HPDE6-E6E7 (cell line): Measurements from ENCODE around the gene PIP5K1A.
A peak's percentile ranks its signal among the peaks of the same experiment; 100 is the strongest.
"Not testable (repeated sequence)": the region's sequence is repeated elsewhere in the genome, so short reads cannot be mapped to it uniquely, and the experiment has no call there.

Source experiments
- DNase-seq: peaks from one replicate; pipeline ENCODE4 v3.0.0; 2011; ENCODE audit warnings: missing footprints; ENCODE audit errors: extremely low spot score

Gene PIP5K1A

DNA sequence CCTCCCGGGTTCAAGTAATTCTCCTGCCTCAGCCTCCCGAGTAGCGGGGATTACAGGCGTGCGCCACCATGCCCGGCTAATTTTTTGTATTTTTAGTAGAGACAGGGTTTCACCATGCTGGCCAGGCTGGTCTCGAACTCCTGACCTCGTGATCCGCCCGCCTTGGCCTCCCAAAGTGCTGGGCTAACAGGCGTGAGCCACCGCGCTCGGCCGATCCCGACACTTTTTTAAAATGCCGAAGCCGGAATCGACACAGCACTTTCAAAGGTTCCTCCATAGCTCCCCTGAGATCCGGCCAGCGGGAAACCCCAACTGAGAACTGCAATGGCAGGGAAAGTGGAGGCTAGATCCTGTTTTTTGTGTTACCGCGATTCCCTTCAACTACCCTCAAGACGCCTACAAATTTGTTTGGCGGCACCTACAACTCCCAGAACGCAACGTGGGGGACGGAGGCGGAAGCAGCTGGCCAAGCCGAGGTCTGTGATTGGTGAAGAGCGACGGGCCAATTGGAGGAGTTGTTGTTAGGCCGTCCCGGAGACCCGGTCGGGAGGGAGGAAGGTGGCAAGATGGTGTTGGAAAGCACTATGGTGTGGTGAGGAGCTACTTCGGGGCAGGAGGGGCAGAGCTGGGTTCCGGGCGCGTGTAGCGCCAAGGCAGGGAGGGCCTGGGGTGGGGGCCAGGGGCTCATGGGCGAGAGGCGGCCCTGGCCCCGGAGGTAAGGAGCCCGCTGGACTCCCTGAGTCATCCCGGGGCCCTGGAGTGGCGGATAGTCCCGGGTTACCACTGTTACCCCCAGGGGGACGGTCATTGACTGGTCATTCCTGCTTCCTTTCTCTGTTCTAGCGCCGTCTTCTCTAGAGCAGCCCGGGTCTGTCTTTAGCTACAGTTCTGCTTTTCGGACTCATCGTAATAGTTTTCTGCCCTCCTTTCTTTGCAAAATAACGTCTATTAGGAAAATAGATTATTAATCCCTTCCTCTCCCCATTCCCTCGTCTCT, 56.2 kb downstream of the PIP5K1A start, which contains the start of gene PSMD4:
TSS of gene PSMD4 (plus strand) at position 518 of the 997 bp plus-strand sequence. CDS start at position 567, 49 bp downstream.
- DNase-seq: peak; percentile 99

DNA sequence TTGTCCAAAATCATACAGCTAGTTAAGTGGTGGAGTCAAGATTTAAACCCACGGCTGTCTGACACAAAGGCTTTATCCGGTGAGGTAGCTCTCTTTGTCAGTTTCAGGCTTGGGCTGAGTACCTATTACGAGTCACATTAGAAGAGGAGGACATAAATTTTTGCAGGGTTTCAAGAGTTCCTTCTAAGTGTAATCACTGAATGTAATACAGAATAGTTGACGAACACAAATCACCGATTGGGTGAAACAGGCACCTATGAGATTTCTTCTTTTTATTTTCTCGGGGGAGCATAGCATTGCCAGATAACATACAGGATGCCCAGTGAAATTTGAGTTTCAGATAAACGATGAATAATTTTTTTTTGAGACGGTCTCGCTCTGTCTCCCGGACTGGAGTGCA, 57.0 kb downstream of the PIP5K1A start:
- no peak for DNase-seq

DNA sequence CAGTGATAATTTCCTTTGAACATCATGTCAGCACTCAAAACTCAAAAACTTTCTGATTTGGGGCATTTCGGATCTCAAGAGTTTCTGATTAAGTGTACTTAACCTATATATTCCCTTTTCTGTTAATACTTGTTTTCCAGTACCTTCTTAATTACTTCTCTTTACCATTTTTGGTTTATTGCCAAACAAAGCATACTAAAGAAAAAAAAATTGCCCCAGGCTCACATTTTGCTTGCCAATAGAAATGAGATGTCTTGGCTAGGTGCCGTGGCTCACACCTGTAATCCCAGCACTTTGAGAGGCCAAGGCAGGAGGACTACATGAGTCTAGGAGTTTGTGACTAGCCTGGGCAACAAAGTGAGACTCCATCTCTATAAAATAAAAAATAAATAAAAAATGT, 61.0 kb downstream of the PIP5K1A start:
- no peak for DNase-seq

DNA sequence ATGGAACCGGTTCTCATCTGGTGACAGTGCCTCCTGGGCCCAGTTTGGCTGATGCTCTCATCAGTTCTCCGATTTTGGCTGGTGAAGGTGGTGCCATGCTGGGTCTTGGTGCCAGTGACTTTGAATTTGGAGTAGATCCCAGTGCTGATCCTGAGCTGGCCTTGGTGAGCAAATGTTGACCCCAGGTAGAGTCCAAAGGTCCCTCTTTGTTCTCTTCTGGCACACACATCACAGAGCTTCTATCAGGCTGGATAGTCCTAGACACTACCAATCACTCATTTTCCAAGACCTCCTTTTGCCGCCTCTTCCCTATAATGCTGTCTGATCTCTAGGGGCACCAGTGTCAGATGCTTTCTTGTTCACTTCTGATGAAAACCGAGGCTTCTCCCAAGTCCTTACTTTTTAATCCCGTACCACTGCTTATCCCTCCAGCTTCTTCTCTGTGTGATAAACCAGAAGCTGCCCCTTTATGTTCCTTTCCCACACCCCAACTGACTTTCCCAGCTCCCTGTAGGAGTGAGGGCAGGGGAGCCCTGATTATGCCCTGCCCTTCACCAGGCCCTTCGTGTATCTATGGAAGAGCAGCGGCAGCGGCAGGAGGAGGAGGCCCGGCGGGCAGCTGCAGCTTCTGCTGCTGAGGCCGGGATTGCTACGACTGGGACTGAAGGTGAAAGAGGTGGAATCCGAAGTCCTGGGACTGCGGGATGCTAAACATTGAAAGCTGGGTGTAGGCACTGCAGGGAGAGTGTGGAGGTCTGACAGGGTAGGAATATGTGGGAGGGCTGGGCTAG, 67.3 kb downstream of the PIP5K1A start:
- no peak for DNase-seq

DNA sequence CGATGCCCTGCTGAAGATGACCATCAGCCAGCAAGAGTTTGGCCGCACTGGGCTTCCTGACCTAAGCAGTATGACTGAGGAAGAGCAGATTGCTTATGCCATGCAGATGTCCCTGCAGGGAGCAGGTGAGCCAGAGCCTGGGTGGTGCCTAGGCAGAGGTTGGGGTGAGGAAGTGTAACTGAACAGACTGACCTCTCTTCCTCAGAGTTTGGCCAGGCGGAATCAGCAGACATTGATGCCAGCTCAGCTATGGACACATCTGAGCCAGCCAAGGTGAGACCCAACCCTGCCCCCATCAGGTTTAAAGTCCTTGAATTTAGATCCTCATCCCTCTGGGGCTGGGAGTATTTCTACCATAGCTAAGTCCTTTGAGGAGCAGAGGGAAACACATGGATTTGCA, 68.0 kb downstream of the PIP5K1A start:
- no peak for DNase-seq

DNA sequence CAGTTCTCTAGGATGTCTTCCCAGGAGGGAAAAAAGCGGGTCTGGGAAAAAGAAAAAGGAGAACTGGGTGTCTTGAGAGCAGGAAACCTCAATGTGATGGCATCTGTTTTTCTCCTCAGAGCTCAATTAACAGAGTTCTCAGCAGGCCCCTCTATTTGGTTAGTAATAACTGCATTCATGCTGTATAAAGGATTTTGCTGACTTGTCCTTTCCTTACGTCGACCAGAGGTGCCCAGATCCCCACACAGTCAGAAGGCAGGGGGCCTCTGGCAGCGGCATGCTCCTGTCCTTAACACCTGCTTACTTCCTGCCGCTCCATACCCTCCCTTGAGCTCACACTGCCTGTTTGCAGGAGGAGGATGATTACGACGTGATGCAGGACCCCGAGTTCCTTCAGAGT, 68.5 kb downstream of the PIP5K1A start:
- DNase-seq: no peak

DNA sequence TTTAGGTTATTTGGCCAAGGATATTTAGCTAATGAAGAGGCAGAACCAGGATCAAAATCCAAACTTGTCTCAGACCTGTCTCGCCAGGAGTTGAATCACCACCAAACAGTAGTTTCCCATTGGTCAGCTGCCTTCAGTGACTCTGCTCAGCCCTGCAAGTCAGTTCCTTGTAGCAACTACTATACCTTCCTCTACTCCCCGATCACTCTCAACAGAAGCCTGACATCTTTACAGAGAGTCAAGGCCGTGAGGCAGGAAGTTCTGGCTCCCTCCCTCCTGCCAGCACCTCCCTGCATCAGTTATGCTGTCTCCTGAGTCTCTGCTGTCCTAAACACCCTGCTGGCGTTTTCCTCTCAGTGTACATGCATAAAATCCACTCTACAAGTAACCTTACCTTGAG, 69.4 kb downstream of the PIP5K1A start:
- DNase-seq: peak; percentile 43

DNA sequence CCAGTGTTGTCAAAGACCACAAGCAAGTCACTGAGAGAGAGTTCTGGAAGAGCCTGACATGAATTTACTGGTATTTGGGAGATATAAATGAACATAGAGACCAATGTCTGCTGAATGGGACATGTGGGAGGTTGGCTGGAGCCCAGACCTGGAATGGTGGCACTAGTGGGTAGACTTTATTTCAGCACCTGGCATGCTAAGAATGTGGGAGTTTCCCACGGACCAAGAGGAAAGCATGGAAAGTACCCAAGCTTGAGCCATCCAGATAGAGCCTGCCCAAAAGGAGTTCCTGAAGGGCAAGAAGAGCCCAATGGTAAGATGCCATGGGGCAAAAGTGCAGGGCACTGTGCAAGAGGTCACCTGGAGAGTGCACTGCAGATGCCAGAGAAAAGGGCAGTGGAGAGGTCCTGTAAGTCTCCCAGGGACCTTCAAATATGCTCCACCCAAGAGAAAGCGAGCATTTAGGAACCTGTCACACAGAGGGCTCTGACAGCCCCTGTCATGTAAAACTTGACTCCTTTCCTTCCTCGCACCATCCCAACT, 75.6 kb downstream of the PIP5K1A start:
- no peak for DNase-seq

DNA sequence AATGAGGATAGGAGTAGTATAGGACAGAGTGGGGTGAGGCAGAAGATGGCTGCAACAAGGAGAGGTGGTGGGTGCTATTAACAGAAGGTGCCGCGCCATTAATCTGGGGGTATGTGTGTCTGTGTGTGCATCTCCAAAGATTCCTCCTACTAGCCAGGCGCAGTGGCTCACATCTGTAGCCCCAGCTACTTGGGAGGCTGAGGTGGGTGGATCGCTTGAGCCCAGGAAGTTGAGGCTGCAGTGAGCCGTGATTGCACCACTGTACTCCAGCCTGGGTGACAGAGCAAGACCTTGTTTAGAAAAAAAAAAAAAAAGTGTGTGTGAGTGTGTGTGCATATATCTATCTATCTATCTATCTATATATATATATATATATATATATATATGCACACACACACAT, 77.0 kb downstream of the PIP5K1A start:
- DNase-seq: not testable (repeated sequence)

DNA sequence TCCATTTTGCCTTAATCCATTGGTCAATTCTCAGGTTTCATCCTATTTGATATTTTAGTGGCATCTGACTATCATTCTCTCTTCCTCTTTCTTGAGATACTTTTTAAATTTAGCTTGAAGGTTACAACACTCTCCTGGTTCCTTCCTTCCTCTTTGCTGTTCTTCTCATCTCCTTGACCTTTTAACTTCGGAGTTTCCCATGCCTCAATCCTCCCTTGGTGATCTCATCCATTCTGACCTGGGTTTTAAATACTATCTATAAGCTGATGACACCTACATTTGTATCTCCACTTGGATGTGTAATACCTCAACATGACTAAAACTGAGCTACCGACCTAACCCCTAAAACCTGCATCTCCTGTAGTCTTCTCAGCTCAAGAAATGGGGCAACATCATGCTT, 78.9 kb downstream of the PIP5K1A start:
- DNase-seq: no peak

DNA sequence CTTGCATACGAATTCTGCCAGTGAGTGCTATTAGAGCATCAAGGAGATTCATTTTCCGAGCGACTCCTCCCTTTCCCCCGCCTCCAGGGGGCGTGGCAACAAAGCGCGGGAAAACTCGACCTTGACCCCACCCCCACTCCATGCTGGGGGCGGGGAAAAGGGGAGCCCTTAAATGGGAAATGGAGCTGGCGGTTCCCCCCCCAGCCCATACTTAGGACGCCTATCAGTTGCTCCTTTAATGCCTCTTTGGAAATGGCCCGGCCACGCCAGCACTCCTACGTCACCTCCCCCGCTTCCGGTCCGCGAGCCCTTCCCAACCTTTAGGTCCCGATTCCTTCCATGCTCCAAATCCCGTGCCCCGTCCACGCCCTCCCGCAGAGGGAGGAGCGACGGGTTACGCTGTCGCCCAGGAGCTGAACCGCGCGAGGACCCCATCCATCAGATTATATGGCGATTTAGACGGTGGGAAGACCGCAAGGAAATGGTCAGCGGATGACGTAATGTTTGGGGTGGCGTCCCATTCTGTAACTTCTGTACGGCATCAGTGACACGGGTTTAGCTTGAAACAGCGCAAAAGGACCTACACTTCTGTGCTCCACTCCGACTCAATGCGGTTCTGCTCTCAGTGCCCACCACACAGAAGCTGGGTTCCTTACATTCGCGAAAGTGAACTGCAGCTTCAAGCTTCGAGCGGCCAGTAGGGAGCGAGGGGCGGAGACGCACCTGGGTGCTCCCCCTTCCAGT, 83.0 kb downstream of the PIP5K1A start:
- DNase-seq: peak; percentile 84

DNA sequence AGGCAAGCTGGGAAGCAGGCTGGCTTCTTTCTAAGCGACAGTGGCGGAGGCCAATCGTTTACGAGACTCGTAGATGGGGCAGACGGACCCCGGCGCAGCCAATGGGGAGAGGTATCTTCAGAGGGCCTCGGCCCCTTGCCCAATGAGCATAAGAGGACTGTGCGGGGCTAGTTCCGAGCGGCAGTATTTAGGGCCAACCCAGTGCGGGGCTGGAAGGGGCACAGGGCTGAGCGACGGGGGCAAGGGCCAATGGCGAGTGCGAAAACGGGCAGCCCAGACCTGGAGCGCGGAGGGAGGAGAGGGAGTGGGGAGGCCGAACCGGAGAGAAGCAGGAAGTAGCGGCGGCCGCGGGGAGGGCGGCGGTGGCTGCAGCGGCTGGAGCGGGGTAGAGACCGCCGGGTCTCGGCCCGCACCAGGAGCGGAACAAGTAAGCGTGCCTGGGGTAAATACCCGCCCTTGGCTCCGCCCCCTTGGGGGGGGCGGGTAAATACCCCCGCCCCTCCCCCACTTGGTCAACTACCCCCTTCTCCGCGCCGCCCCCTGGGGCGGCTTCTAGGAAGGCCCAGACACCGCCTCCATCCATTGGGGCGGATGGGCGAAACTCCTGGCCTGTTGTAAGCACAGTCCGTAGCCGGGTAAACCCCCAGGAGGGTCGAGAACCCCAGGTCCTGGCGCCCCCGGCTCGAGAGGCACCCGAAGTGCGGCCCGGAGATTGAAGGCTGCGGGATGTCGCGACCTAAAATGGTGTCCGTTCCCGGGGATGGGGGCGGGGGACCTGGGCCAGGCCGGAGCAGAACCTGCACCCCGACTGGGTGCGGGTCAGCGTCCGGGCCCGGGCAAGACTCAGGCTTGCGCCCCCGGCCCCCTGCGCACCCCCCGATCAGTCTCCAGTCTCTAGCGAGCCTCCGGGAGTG, 83.9 kb downstream of the PIP5K1A start, which contains the start of gene ZNF687:
TSS of gene ZNF687 (plus strand) at position 331 of the 914 bp plus-strand sequence. CDS start 3,993 bp downstream, outside the sequence.
- DNase-seq: peak; percentile 99

DNA sequence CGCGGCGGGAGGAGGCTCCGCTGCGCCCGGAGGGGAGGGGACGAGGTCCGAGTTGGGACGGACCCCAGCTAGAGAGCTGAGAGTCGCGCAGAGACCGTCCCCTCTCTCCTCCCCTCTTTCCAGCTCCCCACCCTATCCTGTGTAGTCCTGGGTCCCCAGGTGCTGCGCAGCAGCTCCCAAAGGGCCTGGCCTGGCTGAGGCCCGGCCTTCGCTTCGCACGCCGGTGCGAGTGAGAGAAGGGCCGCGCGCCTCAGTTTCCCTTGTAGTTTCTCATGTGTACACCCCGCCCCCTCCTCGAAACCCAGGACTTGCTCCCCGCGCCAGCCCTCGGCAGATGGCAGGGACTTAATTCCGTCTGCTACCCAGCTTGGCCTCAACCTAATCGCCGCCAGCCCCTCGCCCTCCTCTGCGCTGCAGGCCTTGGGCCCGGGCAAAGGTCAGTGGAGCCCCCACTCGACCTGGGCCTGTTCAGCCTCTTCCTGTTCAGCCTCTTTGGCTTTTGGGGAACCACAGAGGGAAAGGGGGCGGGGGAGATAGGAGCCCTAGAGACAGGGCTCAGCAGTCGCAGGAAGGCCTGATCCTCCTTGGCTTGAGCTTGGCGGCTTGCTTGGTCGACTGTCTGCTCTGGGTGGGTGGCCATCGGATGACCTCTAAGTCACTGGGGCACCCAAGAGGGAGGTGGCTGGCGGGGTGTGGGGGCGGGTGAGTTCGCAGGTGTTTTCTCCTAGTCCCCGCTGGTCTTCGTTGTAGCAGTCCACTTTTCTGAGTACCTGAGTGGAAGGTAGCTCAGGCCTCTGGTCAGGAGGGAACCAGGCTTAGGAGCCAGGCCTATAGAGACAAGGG, 84.8 kb downstream of the PIP5K1A start:
- DNase-seq: peak; percentile 21

DNA sequence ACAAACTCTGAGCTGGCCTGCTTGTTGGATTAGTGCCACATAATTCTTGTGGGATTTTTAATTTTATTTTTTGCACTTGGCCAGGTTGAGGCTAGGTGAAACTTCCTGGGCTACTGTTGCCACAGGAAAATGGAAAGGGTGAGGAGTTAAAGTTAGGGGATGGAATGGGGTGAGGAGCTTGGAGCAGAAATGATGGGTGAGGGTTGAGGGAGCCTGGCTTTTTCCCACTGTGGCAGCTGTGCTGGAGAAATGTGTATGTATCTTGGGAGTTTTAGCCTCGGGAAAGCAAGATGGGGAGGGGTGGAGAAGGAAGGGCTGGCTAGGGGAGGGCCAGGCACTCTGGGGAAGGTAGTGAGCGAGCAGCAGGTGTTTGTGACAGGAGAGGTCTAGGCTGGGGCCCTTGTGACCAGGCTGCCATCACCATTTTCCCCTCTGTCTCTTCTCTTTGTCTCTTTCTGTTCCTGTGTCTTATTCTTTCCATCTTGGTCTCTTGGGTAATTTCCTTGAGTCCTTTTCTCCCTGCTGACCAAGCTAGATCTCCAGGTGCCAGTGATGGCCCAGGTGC, 85.7 kb downstream of the PIP5K1A start:
- DNase-seq: no peak

DNA sequence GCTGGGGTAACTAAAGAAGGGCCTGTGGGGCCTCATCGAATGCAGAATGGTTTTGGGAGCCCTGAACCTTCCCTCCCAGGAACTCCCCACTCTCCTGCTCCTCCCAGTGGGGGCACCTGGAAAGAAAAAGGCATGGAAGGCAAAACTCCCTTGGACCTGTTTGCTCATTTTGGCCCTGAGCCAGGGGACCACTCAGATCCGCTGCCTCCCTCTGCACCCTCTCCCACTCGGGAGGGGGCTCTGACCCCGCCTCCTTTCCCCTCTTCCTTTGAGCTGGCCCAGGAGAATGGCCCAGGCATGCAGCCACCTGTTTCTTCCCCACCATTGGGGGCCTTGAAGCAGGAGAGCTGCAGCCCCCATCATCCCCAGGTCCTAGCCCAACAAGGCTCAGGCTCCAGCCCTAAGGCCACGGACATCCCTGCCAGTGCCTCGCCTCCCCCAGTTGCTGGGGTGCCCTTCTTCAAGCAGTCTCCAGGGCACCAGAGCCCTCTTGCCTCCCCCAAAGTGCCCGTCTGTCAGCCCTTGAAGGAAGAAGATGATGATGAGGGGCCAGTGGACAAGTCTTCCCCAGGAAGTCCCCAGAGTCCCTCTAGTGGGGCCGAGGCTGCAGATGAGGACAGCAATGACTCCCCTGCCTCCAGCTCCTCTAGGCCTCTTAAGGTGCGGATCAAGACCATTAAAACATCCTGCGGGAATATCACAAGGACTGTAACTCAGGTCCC, 88.4 kb downstream of the PIP5K1A start:
- DNase-seq: no peak

DNA sequence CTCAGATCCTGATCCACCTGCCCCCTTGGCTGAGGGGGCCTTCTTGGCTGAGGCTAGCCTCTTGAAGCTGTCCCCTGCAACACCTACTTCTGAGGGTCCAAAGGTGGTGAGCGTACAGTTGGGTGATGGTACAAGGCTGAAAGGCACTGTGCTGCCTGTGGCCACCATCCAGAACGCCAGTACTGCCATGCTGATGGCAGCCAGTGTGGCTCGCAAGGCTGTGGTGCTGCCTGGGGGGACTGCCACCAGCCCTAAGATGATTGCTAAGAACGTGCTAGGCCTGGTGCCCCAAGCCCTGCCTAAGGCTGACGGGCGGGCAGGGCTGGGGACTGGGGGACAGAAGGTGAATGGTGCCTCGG, 89.0 kb downstream of the PIP5K1A start:
- no peak for DNase-seq

DNA sequence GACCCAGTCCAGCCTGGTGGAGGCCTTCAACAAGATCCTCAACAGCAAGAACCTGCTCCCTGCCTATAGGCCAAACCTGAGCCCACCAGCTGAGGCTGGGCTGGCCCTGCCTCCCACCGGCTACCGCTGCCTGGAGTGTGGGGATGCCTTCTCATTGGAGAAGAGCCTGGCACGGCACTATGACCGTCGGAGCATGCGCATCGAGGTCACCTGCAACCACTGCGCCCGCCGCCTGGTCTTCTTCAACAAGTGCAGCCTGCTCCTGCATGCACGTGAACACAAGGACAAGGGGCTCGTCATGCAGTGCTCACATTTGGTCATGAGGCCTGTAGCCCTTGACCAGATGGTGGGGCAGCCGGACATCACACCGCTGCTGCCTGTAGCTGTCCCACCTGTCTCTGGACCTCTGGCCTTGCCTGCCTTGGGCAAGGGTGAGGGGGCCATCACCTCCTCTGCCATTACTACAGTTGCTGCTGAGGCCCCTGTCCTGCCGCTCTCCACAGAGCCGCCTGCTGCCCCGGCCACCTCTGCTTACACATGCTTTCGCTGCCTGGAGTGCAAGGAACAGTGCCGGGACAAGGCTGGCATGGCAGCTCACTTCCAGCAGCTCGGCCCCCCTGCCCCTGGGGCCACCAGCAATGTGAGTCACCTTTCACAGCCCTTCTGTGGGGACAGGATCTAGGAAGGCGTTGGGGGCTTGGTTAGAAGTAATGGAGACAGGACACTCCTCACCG, 89.6 kb downstream of the PIP5K1A start:
- no peak for DNase-seq

DNA sequence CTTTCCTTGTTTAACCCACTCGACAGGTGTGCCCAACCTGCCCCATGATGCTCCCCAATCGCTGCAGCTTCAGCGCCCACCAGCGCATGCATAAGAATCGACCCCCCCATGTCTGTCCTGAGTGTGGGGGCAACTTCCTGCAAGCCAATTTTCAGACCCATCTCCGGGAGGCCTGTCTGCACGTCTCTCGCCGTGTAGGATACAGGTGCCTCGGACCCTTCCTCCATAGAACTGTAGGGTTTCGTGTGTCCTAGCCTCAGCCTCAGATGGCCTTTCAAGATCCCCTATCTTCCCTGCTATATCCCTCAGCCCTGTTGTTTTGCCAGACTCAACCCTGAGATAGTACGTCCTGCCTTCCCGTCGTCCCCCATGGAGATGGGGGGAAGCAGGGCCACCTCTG, 90.2 kb downstream of the PIP5K1A start:
- DNase-seq: no peak
